GM23338 (cell line): Measurements from ENCODE around the gene KRT79. TPM values are rescaled to one million over a fixed set of nuclear protein-coding genes. Genes with fewer than 3 reads are reported as not detected.

Experiments
- ATAC-seq: fragments of 200-7000 bp; cut with Tn5 transposase; 3 replicates; pipeline ENCODE4 v1.9.1; 2020
- DNase-seq: peaks from one replicate; pipeline ENCODE4 v3.0.0-alpha.2; 2015; ENCODE audit warnings: low spot score
- H2AFZ ChIP-seq: fragments of 200-600 bp; sonication (generic); 2 replicates; pipeline ENCODE4 v1.8.0; 2016; ENCODE audit warnings: antibody characterized with exemption, mild to moderate bottlenecking, moderate library complexity
- H3F3A ChIP-seq: fragments of 200-600 bp; sonication (generic); replicated peaks from 2 replicates; pipeline ENCODE4 v1.8.0; 2017; ENCODE audit warnings: antibody characterized with exemption, mixed run types, low read depth
- H3K27ac ChIP-seq: fragments of 200-600 bp; sonication (generic); 2 replicates; pipeline ENCODE4 v1.6.1; 2016; ENCODE audit warnings: low read depth
- H3K27me3 ChIP-seq: fragments of 200-600 bp; sonication (generic); 2 replicates; pipeline ENCODE4 v1.8.0; 2016; ENCODE audit warnings: mild to moderate bottlenecking, mixed run types, moderate library complexity; ENCODE audit not compliant: insufficient read depth
- H3K36me3 ChIP-seq: fragments of 200-600 bp; sonication (generic); 2 replicates; pipeline ENCODE4 v1.8.0; 2016; ENCODE audit warnings: mild to moderate bottlenecking; ENCODE audit not compliant: insufficient read depth
- H3K4me1 ChIP-seq: fragments of 200-600 bp; sonication (generic); 2 replicates; pipeline ENCODE4 v1.8.0; 2016; ENCODE audit warnings: mild to moderate bottlenecking, moderate library complexity; ENCODE audit not compliant: insufficient read depth
- H3K4me2 ChIP-seq: fragments of 200-600 bp; sonication (generic); 2 replicates; pipeline ENCODE4 v1.7.1; 2017; ENCODE audit warnings: mixed run types
- H3K4me3 ChIP-seq: fragments of 200-600 bp; sonication (generic); 2 replicates; pipeline ENCODE4 v1.6.1; 2016; ENCODE audit warnings: mixed run types
- H3K79me2 ChIP-seq: fragments of 200-600 bp; sonication (generic); replicated peaks from 2 replicates; pipeline ENCODE4 v1.8.0; 2017; ENCODE audit warnings: mild to moderate bottlenecking; ENCODE audit not compliant: insufficient read depth
- H3K9me2 ChIP-seq: fragments of 200-600 bp; sonication (generic); 2 replicates; pipeline ENCODE4 v1.8.0; 2017; ENCODE audit not compliant: insufficient read depth
- H4K20me1 ChIP-seq: fragments of 200-600 bp; sonication (generic); replicated peaks from 2 replicates; pipeline ENCODE4 v1.8.0; 2017; ENCODE audit warnings: mild to moderate bottlenecking; ENCODE audit not compliant: insufficient read depth
- H3K27ac Mint-ChIP-seq: 2 replicates; pipeline ENCODE4 v1.8.0; 2020; ENCODE audit warnings: inconsistent platforms, mild to moderate bottlenecking, moderate library complexity, mixed read lengths
- H3K27me3 Mint-ChIP-seq: 3 replicates; pipeline ENCODE4 v1.8.0; 2022; ENCODE audit warnings: low read depth, mild to moderate bottlenecking, moderate library complexity, mixed read lengths, inconsistent platforms; ENCODE audit not compliant: insufficient read depth, poor library complexity
- H3K36me3 Mint-ChIP-seq: 3 replicates; pipeline ENCODE4 v1.8.0; 2021; ENCODE audit warnings: low read depth, mild to moderate bottlenecking, inconsistent platforms, moderate library complexity, mixed read lengths
- H3K4me1 Mint-ChIP-seq: 3 replicates; pipeline ENCODE4 v1.8.0; 2020; ENCODE audit warnings: mild to moderate bottlenecking, inconsistent platforms, mixed read lengths
- H3K4me3 Mint-ChIP-seq: 3 replicates; pipeline ENCODE4 v1.8.0; 2021; ENCODE audit warnings: moderate library complexity, mild to moderate bottlenecking, inconsistent platforms, mixed read lengths
- H3K9me3 Mint-ChIP-seq: 3 replicates; pipeline ENCODE4 v1.8.0; 2020; ENCODE audit warnings: moderate library complexity, mild to moderate bottlenecking, inconsistent platforms, mixed read lengths
- CREB1 ChIP-seq: fragments of 250-450 bp; sonication (Bioruptor Pico); IDR thresholded peaks from 2 replicates; pipeline ENCODE4 v1.5.0; 2020; ENCODE audit warnings: low read depth, mild to moderate bottlenecking, moderate library complexity
- ETS1 ChIP-seq: IDR thresholded peaks from 2 replicates; pipeline ENCODE4 v1.6.1; 2016; ENCODE audit warnings: antibody characterized with exemption
- EZH2 ChIP-seq: fragments of 200-600 bp; sonication (generic); IDR thresholded peaks from one replicate; pipeline ENCODE4 v1.8.0; 2017; ENCODE audit warnings: antibody characterized with exemption, mild to moderate bottlenecking, low read depth; ENCODE audit not compliant: unreplicated experiment
- EZH2phosphoT487 ChIP-seq: fragments of 200-600 bp; sonication (generic); IDR thresholded peaks from one replicate; pipeline ENCODE4 v1.8.1; 2018; ENCODE audit warnings: antibody characterized with exemption; ENCODE audit not compliant: unreplicated experiment
- JUNB ChIP-seq: IDR thresholded peaks from one replicate; pipeline ENCODE4 v1.6.1; 2016; ENCODE audit warnings: antibody characterized with exemption; ENCODE audit not compliant: unreplicated experiment
- NANOG ChIP-seq: IDR thresholded peaks from 2 replicates; pipeline ENCODE4 v1.6.1; 2016; ENCODE audit warnings: antibody characterized with exemption, borderline replicate concordance
- POLR2AphosphoS5 ChIP-seq: IDR thresholded peaks from 2 replicates; pipeline ENCODE4 v1.6.1; 2016; ENCODE audit warnings: antibody characterized with exemption, low read depth
- REST ChIP-seq: IDR thresholded peaks from one replicate; pipeline ENCODE4 v1.6.1; 2018; ENCODE audit warnings: antibody characterized with exemption; ENCODE audit not compliant: unreplicated experiment
- STAT1 ChIP-seq: IDR thresholded peaks from one replicate; pipeline ENCODE4 v1.6.1; 2016; ENCODE audit warnings: antibody characterized with exemption; ENCODE audit not compliant: unreplicated experiment
- ZNF114 ChIP-seq: fragments of 250-450 bp; sonication (Bioruptor Pico); IDR thresholded peaks from 2 replicates; pipeline ENCODE4 v1.5.0; 2020; ENCODE audit warnings: mild to moderate bottlenecking, moderate library complexity
- ZNF331 ChIP-seq: fragments of 250-450 bp; sonication (Bioruptor Pico); IDR thresholded peaks from 2 replicates; pipeline ENCODE4 v1.5.0; 2020; ENCODE audit warnings: low read depth, mild to moderate bottlenecking, moderate library complexity
- polyA plus RNA-seq: library from polyadenylated mRNA; unstranded; fragments of >200 nt; fragmentation: Nextera tagmentation; extraction: Ambion mirVana; gene quantifications from 2 replicates; pipeline ENCODE4 v1.2.1, GENCODE V29; 2016
- total RNA-seq: library from RNA; depleted of rRNA; stranded (reverse); fragments of >200 nt; shearing (Covaris generic); gene quantifications from 2 replicates; pipeline ENCODE4 v1.2.3, GENCODE V29; 2014
- TF ChIP-seq, protein P1 (sequence below), 2 experiments: fragments of 200-600 bp in 1 of 2; sonication (generic) in 1 of 2; conservative IDR thresholded peaks; 2 replicates each; pipeline versions ENCODE4 v1.5.1 to v1.6.1; 2016 to 2017; ENCODE audit warnings: antibody characterized with exemption in 2 of 2, low read depth in 2 of 2, mild to moderate bottlenecking in 2 of 2, moderate library complexity in 1 of 2

The KRT79 gene
- total and polyA plus RNA-seq, 2 experiments from 2014 or later, result 0.21 TPM; not detected in 1

DNA sequence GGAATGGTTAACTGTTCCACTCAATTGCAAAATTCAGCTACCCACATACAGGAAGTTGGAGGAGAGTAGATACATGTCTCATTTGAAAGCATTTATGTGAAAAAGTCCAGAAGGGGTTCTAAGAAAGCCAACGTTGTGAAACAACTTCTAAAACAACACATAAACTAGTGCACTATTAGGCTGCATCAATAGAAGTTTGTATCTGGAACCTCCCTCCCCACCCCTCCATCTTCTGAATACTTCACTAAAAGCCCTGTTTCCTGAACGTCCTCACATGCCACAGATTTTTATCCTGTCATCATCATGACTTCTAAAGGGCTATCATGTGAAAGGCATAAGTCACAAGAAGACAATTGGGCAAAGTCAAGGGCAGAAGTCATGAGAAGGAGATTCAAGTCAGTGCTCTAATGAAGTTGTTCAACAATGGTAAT lies 5.5 kb downstream of the KRT79 start (continued):
- TF ChIP-seq CREB1 (CRISPR knock-in tag) (no peak), ETS1 (no peak), POLR2AphosphoS5 (no peak), REST (no peak), NANOG (no peak), ZNF331 (CRISPR knock-in tag) (no peak), ZNF114 (no peak), JUNB (no peak), STAT1 (no peak)
- TF ChIP-seq, protein P1, sequence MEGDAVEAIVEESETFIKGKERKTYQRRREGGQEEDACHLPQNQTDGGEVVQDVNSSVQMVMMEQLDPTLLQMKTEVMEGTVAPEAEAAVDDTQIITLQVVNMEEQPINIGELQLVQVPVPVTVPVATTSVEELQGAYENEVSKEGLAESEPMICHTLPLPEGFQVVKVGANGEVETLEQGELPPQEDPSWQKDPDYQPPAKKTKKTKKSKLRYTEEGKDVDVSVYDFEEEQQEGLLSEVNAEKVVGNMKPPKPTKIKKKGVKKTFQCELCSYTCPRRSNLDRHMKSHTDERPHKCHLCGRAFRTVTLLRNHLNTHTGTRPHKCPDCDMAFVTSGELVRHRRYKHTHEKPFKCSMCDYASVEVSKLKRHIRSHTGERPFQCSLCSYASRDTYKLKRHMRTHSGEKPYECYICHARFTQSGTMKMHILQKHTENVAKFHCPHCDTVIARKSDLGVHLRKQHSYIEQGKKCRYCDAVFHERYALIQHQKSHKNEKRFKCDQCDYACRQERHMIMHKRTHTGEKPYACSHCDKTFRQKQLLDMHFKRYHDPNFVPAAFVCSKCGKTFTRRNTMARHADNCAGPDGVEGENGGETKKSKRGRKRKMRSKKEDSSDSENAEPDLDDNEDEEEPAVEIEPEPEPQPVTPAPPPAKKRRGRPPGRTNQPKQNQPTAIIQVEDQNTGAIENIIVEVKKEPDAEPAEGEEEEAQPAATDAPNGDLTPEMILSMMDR (conservative IDR thresholded peaks at IDR 0.05; ENCODE audit: low read depth in 2 of 2), result no peak

DNA sequence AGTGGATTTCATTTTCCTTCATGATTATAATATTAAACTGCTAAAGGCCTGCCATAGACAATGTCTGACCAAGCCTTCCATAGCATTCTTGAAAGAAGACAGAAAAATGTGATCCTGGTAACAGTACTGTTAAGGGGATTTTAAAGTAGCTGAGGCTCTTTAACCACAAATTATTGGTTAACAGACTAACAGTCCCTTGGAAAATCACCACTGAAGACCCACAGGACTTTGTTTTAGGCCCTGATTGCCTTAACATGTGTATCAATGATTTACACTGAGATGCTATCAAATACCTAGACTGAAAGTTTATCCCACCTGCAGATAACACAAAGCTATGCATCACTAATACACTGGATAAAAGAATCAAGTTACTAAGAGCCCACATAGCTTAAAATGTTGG lies 6.0 kb downstream of the KRT79 start:
- DNase-seq (no peak), ATAC-seq (no peak)
- H3K36me3 Mint-ChIP-seq, result no peaks in the 10 kb centered on the region
- Histone ChIP-seq H4K20me1 (no peaks in the 10 kb centered on the region), H3K4me3 (no peak overlapping the region), H2AFZ (no peak overlapping the region), H3F3A (no peaks in the 10 kb centered on the region), H3K36me3 (no peaks in the 10 kb centered on the region), H3K9me2 (peaks cover 13% of the 10 kb centered on the region; the same call in 1 of the 2 replicates), H3K27ac (no peak overlapping the region), H3K4me2 (no peak overlapping the region), H3K79me2 (no peaks in the 10 kb centered on the region), H3K4me1 (no peaks in the 10 kb centered on the region), H3K27me3 (no peaks in the 10 kb centered on the region)
- no peak overlapping the region for H3K27ac Mint-ChIP-seq
- H3K9me3 Mint-ChIP-seq, result no peaks in the 10 kb centered on the region; the same call in 1 of the 3 replicates
- peaks cover 2% of the 10 kb centered on the region for H3K27me3 Mint-ChIP-seq
- H3K4me1 Mint-ChIP-seq, result no peaks in the 10 kb centered on the region; the same call in 1 of the 3 replicates
- no peak overlapping the region for H3K4me3 Mint-ChIP-seq
- no peak for TF ChIP-seq NANOG
- no peak for TF ChIP-seq EZH2phosphoT487
- TF ChIP-seq ETS1, result no peak
- no peak for TF ChIP-seq STAT1
- no peak for TF ChIP-seq EZH2
- TF ChIP-seq, protein P1 (conservative IDR thresholded peaks at IDR 0.05; ENCODE audit: low read depth in 2 of 2), result no peak
- TF ChIP-seq ZNF331 (CRISPR knock-in tag), result no peak
- TF ChIP-seq CREB1 (CRISPR knock-in tag), result no peak
